Measurements from ENCODE around the gene SEC24D.

GRCh38 chr4:118817178-118817930 is 18.6 kb downstream of the SEC24D start:
- TF ChIP-seq CTCF (conservative IDR thresholded peaks at IDR 0.05; ENCODE audit: low read depth, low read length) (no peak), EZH2phosphoT487 (IDR thresholded peaks at IDR 0.05; ENCODE audit: borderline replicate concordance, low read length) (no peak)

Measured in PC-3 (cell line).